Measurements from ENCODE around the gene PKP4.

- TF ChIP-seq POLR2A (IDR thresholded peaks at IDR 0.05) (no peak), EP300 (IDR thresholded peaks at IDR 0.05) (no peak)
- TF ChIP-seq, protein P1, sequence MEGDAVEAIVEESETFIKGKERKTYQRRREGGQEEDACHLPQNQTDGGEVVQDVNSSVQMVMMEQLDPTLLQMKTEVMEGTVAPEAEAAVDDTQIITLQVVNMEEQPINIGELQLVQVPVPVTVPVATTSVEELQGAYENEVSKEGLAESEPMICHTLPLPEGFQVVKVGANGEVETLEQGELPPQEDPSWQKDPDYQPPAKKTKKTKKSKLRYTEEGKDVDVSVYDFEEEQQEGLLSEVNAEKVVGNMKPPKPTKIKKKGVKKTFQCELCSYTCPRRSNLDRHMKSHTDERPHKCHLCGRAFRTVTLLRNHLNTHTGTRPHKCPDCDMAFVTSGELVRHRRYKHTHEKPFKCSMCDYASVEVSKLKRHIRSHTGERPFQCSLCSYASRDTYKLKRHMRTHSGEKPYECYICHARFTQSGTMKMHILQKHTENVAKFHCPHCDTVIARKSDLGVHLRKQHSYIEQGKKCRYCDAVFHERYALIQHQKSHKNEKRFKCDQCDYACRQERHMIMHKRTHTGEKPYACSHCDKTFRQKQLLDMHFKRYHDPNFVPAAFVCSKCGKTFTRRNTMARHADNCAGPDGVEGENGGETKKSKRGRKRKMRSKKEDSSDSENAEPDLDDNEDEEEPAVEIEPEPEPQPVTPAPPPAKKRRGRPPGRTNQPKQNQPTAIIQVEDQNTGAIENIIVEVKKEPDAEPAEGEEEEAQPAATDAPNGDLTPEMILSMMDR (IDR thresholded peaks at IDR 0.05), result no peak
Observed at GRCh38 chr2:158729873-158730620, 273.3 kb downstream of the PKP4 start.
